GM23248 (cell line): ENCODE results near the gene MYRFL.

Experiments
- EZH2 ChIP-seq: fragments of 200-600 bp; sonication (generic); IDR thresholded peaks from 2 replicates; pipeline ENCODE4 v1.6.1; 2018; ENCODE audit warnings: antibody characterized with exemption, mild to moderate bottlenecking; ENCODE audit not compliant: insufficient read depth, poor library complexity, severe bottlenecking
- EZH2phosphoT487 ChIP-seq: fragments of 200-600 bp; sonication (generic); IDR thresholded peaks from 2 replicates; pipeline ENCODE4 v1.6.1; 2018; ENCODE audit warnings: antibody characterized with exemption, moderate library complexity, mild to moderate bottlenecking, low read depth; ENCODE audit not compliant: insufficient read depth

- TF ChIP-seq EZH2phosphoT487 = no peak
- no peak for TF ChIP-seq EZH2
These were observed 171.2 kb downstream of the MYRFL start for GRCh38 chr12:69996241-69996640.
